ENCODE data around the gene GTF2H2C_2.
"Not testable (repeated sequence)": the region's sequence is repeated elsewhere in the genome, so short reads cannot be mapped to it uniquely, and the experiment has no call there.

DNA sequence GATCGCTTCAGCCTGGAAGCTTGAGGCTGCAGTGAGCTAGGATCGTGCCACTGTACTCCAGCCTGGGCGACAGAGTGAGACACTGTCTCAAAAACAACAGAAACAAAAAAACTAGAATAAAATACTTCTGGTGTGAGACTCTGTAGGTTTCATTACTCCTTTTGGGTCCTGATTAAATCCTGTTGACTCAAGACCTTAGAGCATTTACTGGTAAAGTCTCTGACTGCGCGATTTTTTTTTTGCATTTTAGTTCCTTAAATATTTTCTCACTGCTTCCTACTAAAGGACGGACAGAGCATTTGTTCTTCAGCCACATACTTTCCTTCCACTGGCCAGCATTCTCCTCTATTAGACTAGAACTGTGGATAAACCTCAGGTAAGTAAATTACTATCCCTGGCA lies 46.8 kb downstream of the GTF2H2C_2 start:
- TF ChIP-seq MYC (IDR thresholded peaks at IDR 0.05; ENCODE audit: low read depth, low read length); POLR2A (IDR thresholded peaks at IDR 0.05; ENCODE audit: extremely low read depth, insufficient read length): not testable (repeated sequence)
- TF ChIP-seq, protein P1, sequence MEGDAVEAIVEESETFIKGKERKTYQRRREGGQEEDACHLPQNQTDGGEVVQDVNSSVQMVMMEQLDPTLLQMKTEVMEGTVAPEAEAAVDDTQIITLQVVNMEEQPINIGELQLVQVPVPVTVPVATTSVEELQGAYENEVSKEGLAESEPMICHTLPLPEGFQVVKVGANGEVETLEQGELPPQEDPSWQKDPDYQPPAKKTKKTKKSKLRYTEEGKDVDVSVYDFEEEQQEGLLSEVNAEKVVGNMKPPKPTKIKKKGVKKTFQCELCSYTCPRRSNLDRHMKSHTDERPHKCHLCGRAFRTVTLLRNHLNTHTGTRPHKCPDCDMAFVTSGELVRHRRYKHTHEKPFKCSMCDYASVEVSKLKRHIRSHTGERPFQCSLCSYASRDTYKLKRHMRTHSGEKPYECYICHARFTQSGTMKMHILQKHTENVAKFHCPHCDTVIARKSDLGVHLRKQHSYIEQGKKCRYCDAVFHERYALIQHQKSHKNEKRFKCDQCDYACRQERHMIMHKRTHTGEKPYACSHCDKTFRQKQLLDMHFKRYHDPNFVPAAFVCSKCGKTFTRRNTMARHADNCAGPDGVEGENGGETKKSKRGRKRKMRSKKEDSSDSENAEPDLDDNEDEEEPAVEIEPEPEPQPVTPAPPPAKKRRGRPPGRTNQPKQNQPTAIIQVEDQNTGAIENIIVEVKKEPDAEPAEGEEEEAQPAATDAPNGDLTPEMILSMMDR (IDR thresholded peaks at IDR 0.05; ENCODE audit: low read depth, low read length): not testable (repeated sequence)
